ENCODE measurements around the gene TM4SF1. TPM values are rescaled to one million over a fixed set of nuclear protein-coding genes. Genes with fewer than 3 reads are reported as not detected.

Gene TM4SF1
- polyA plus RNA-seq, 1 of the 3 experiments (the other 2 are of a cell fraction): 209 TPM

GRCh38 chr3:149374391-149374790 is 3.1 kb downstream of the TM4SF1 start:
- Histone ChIP-seq H3K36me3 (replicated peaks in 1 of 2; ENCODE audit: control insufficient read depth in 1 of 2, insufficient read depth in 2 of 2, low read length in 1 of 2) (peaks cover 11 to 52% of the 10 kb centered on the region in 2 experiments), H3K4me2 (no peak overlapping the region; the same call in 1 of the 2 replicates)
- CTCF ChIA-PET: interaction anchor here (0.7 to 1.4 kb wide), 2 partner anchors 22 to 419 kb away, joined by 3 read pairs; no protein-coding TSS in a partner anchor

More at GRCh38 chr3:149374391-149374790, 3.1 kb downstream of the TM4SF1 start:
- Histone ChIP-seq H3K27me3 (ENCODE audit: insufficient read depth) (no peaks in the 10 kb centered on the region), H3K27ac (ENCODE audit: low read depth in 2 of 2, low read length in 1 of 2) (no peak overlapping the region), H3K4me1 (ENCODE audit: control insufficient read depth in 1 of 2, insufficient read depth in 2 of 2, low read depth in 1 of 2, low read length in 1 of 2) (peaks cover 22 to 35% of the 10 kb centered on the region in 2 experiments; a peak in 3 of 4 replicates), H3K9ac (no peak overlapping the region), H3K4me3 (ENCODE audit: low read depth in 2 of 2, low read length in 1 of 2) (no peak overlapping the region), H2AFZ (ENCODE audit: low read depth) (no peak overlapping the region), H4K20me1 (ENCODE audit: insufficient read depth) (no peaks in the 10 kb centered on the region), H3K79me2 (ENCODE audit: insufficient read depth) (peaks cover 48% of the 10 kb centered on the region), H3K9me2 (no peaks in the 10 kb centered on the region), H3F3A (replicated peaks; ENCODE audit: insufficient read depth) (peaks cover 51% of the 10 kb centered on the region), H3K9me3 (no peaks in the 10 kb centered on the region)
- no peak for DNase-seq
- WGBS (ENCODE audit: low lambda C conversion rate): 66% methylated on average over 1 of the region's 1 CpG
- POLR2A ChIA-PET: no interaction called here
- TF ChIP-seq GABPA (IDR thresholded peaks at IDR 0.05; ENCODE audit: low read depth) (no peak), REST (IDR thresholded peaks at IDR 0.05; ENCODE audit: low read depth, low read length) (no peak), ELF1 (IDR thresholded peaks at IDR 0.05) (no peak), TCF12 (IDR thresholded peaks at IDR 0.05) (no peak), EP300 (IDR thresholded peaks at IDR 0.05; ENCODE audit: borderline replicate concordance in 1 of 2, low read depth in 1 of 2, low read length in 1 of 2) (no peak), GATA2 (CRISPR knock-in tag; IDR thresholded peaks at IDR 0.05) (no peak), FOSL2 (IDR thresholded peaks at IDR 0.05; ENCODE audit: borderline replicate concordance, low read depth) (no peak), MXI1 (IDR thresholded peaks at IDR 0.05; ENCODE audit: low read depth, low read length) (no peak), TAF1 (IDR thresholded peaks at IDR 0.05; ENCODE audit: borderline replicate concordance, low read depth, low read length) (no peak)
- TF ChIP-seq, protein P1, sequence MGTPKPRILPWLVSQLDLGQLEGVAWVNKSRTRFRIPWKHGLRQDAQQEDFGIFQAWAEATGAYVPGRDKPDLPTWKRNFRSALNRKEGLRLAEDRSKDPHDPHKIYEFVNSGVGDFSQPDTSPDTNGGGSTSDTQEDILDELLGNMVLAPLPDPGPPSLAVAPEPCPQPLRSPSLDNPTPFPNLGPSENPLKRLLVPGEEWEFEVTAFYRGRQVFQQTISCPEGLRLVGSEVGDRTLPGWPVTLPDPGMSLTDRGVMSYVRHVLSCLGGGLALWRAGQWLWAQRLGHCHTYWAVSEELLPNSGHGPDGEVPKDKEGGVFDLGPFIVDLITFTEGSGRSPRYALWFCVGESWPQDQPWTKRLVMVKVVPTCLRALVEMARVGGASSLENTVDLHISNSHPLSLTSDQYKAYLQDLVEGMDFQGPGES (IDR thresholded peaks at IDR 0.05; ENCODE audit: low read depth, low read length): no peak
- TF ChIP-seq, protein P2, sequence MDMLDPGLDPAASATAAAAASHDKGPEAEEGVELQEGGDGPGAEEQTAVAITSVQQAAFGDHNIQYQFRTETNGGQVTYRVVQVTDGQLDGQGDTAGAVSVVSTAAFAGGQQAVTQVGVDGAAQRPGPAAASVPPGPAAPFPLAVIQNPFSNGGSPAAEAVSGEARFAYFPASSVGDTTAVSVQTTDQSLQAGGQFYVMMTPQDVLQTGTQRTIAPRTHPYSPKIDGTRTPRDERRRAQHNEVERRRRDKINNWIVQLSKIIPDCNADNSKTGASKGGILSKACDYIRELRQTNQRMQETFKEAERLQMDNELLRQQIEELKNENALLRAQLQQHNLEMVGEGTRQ (IDR thresholded peaks at IDR 0.05; ENCODE audit: borderline replicate concordance, low read depth, low read length): no peak
